SK-N-SH (cell line): Measurements from ENCODE around the gene PALM. TPM values are rescaled to one million over a fixed set of nuclear protein-coding genes. Genes with fewer than 3 reads are reported as not detected.
A peak's percentile ranks its signal among the peaks of the same experiment; 100 is the strongest.

Experiments
- CTCF ChIA-PET: fragments of 300-600, 350-600 bp; formaldehyde crosslinking; extraction: SDS; loops from one replicate; lab custom pipeline; 2021; lab: Yijun Ruan, JAX
- POLR2A ChIA-PET: fragments of 350-600 bp; sonication (Branson Sonifier 250); formaldehyde crosslinking; extraction: SDS; loops from one replicate; lab custom pipeline; 2020; ENCODE audit warnings: antibody characterized with exemption, inconsistent platforms; lab: Yijun Ruan, JAX
- DNase-seq: peaks from one replicate; pipeline ENCODE4 v3.0.0; 2012
- H2AFZ ChIP-seq: fragments of 200-600 bp; sonication (generic); 2 replicates; pipeline ENCODE4 v1.8.1; 2016; ENCODE audit warnings: antibody characterized with exemption, mild to moderate bottlenecking, low read depth
- H3F3A ChIP-seq: fragments of 200-600 bp; sonication (generic); replicated peaks from 2 replicates; pipeline ENCODE3; 2016; ENCODE audit warnings: antibody characterized with exemption, mild to moderate bottlenecking; ENCODE audit not compliant: insufficient read depth
- H3K27ac ChIP-seq, 2 experiments: fragments of 200-500 bp in 1 of 2; fragments of 200-600 bp in 1 of 2; sonication (Bioruptor generic) in 1 of 2; sonication (generic), shearing (Covaris generic) in 1 of 2; 2 replicates each; pipeline versions ENCODE4 v1.5.1 to v1.6.1; 2014 to 2016; ENCODE audit warnings: low read depth in 2 of 2, inconsistent platforms in 1 of 2, low read length in 1 of 2, mild to moderate bottlenecking in 1 of 2, mixed read lengths in 1 of 2
- H3K27me3 ChIP-seq: fragments of 200-600 bp; sonication (generic), shearing (Covaris generic); 2 replicates; pipeline ENCODE4 v1.6.1; 2016; ENCODE audit warnings: mixed run types; ENCODE audit not compliant: insufficient read depth
- H3K36me3 ChIP-seq, 2 experiments: fragments of 200-500 bp in 1 of 2; fragments of 200-600 bp in 1 of 2; sonication (Bioruptor generic) in 1 of 2; sonication (generic) in 1 of 2; replicated peaks in 1 of 2; 2 replicates each; pipeline versions ENCODE3 to v1.5.1; 2014 to 2016; ENCODE audit warnings: low read length in 1 of 2, mild to moderate bottlenecking in 1 of 2; ENCODE audit not compliant: insufficient read depth in 2 of 2, control insufficient read depth in 1 of 2
- H3K4me1 ChIP-seq, 2 experiments: fragments of 200-500 bp in 1 of 2; fragments of 200-600 bp in 1 of 2; sonication (Bioruptor generic) in 1 of 2; sonication (generic), shearing (Covaris generic) in 1 of 2; 2 replicates each; pipeline versions ENCODE4 v1.5.1 to v1.6.1; 2014 to 2016; ENCODE audit warnings: low read depth in 1 of 2, low read length in 1 of 2, mixed run types in 1 of 2; ENCODE audit not compliant: insufficient read depth in 2 of 2, control insufficient read depth in 1 of 2
- H3K4me2 ChIP-seq: fragments of 200-600 bp; sonication (generic), shearing (Covaris generic); 2 replicates; pipeline ENCODE4 v1.6.1; 2017; ENCODE audit warnings: mixed run types
- H3K4me3 ChIP-seq, 2 experiments: fragments of 200-500 bp in 1 of 2; fragments of 200-600 bp in 1 of 2; sonication (Bioruptor generic) in 1 of 2; sonication (generic), shearing (Covaris generic) in 1 of 2; 2 replicates each; pipeline versions ENCODE4 v1.5.1 to v1.8.1; 2014 to 2016; ENCODE audit warnings: low read depth in 2 of 2, inconsistent platforms in 1 of 2, low read length in 1 of 2, mild to moderate bottlenecking in 1 of 2, mixed read lengths in 1 of 2, moderate library complexity in 1 of 2
- H3K79me2 ChIP-seq: fragments of 200-600 bp; sonication (generic); 2 replicates; pipeline ENCODE4 v1.8.1; 2017; ENCODE audit warnings: mild to moderate bottlenecking; ENCODE audit not compliant: insufficient read depth
- H3K9ac ChIP-seq: fragments of 200-600 bp; sonication (generic); 2 replicates; pipeline ENCODE4 v1.6.1; 2017; ENCODE audit warnings: mixed run types
- H3K9me2 ChIP-seq: fragments of 200-600 bp; sonication (generic); 2 replicates; pipeline ENCODE4 v1.6.1; 2017; ENCODE audit warnings: mixed run types
- H3K9me3 ChIP-seq: fragments of 200-600 bp; sonication (generic); 2 replicates; pipeline ENCODE4 v1.6.1; 2017; ENCODE audit warnings: mixed run types, mild to moderate bottlenecking, moderate library complexity
- H4K20me1 ChIP-seq: fragments of 200-600 bp; sonication (generic); 2 replicates; pipeline ENCODE4 v1.6.1; 2017; ENCODE audit warnings: mild to moderate bottlenecking, mixed run types; ENCODE audit not compliant: insufficient read depth
- CHD2 ChIP-seq: fragments of 150-350 bp; IDR thresholded peaks from 2 replicates; pipeline ENCODE4 v1.6.1; 2018; ENCODE audit warnings: low read length; ENCODE audit not compliant: partially characterized antibody
- EZH2phosphoT487 ChIP-seq: fragments of 200-600 bp; sonication (generic); IDR thresholded peaks from 2 replicates; pipeline ENCODE4 v1.6.1; 2017; ENCODE audit warnings: low read depth, mixed run types, mild to moderate bottlenecking, antibody characterized with exemption, moderate library complexity, borderline replicate concordance
- FOSL2 ChIP-seq: IDR thresholded peaks from 2 replicates; pipeline ENCODE4 v1.4.0; 2012; ENCODE audit warnings: low read depth, mild to moderate bottlenecking, moderate library complexity, borderline replicate concordance
- FOXJ3 ChIP-seq: sonication (generic); formaldehyde crosslinking; IDR thresholded peaks from 2 replicates; pipeline ENCODE4 v1.5.1; 2020; ENCODE audit warnings: mild to moderate bottlenecking, missing genetic modification reagents
- NFIC ChIP-seq: IDR thresholded peaks from 2 replicates; pipeline ENCODE4 v1.4.0; 2012; ENCODE audit warnings: borderline replicate concordance
- RFX5 ChIP-seq: IDR thresholded peaks from 2 replicates; pipeline ENCODE4 v1.6.1; 2012; ENCODE audit warnings: mild to moderate bottlenecking, improper control_type of control experiment, low read length
- SIN3A ChIP-seq: IDR thresholded peaks from 2 replicates; pipeline ENCODE4 v1.6.1; 2012; ENCODE audit warnings: low read depth, mild to moderate bottlenecking, low read length, moderate library complexity, borderline replicate concordance
- TEAD4 ChIP-seq: IDR thresholded peaks from 2 replicates; pipeline ENCODE4 v1.4.0; 2012; ENCODE audit warnings: mild to moderate bottlenecking, borderline replicate concordance; ENCODE audit not compliant: insufficient read depth
- WGBS: methylation state at CpG from one replicate; pipeline ENCODE4 v1.1.6; 2017; ENCODE audit warnings: low lambda C conversion rate; 5-methylcytosine and 5-hydroxymethylcytosine counted together
- polyA plus RNA-seq, 3 experiments: library from polyadenylated mRNA; depleted of rRNA; stranded (reverse); fragments of >200 nt; gene quantifications; 2 replicates each; pipeline ENCODE4 v1.2.3, GENCODE V29; 2012
- TF ChIP-seq, protein P1 (sequence below): IDR thresholded peaks from 2 replicates; pipeline ENCODE4 v1.6.1; 2012; ENCODE audit warnings: mild to moderate bottlenecking, low read depth, low read length, moderate library complexity
- TF ChIP-seq, protein P2 (sequence below): IDR thresholded peaks from 2 replicates; pipeline ENCODE4 v1.4.0; 2012; ENCODE audit warnings: low read depth, borderline replicate concordance
- TF ChIP-seq, protein P3 (sequence below): fragments of 200-600 bp; sonication (generic); IDR thresholded peaks from 2 replicates; pipeline ENCODE4 v1.6.1; 2017; ENCODE audit warnings: antibody characterized with exemption, mild to moderate bottlenecking, moderate library complexity

Gene PALM
- polyA plus RNA-seq, 1 of the 3 experiments (the other 2 are of a cell fraction), result 15.6 TPM

DNA sequence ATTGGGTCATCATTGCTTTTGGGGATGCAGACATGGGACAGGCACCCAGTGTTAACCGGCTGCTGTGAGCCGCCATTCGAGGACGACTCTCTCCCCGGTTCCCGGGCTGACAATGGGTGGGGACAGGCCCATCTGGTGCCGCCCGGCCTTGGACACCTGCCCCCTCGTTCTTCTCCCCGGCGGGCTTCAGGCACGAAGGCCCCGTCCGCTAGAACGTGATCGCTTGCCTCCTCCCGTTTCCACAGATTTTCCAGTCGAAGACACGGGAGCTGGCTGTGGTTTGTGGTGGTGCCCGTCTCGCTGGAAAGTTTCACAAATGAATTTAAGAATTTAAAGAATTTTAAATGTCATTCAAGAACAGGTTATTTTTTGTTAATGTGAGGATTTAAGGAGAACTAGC, 2.0 kb downstream of the PALM start (continued):
- TF ChIP-seq, protein P1, sequence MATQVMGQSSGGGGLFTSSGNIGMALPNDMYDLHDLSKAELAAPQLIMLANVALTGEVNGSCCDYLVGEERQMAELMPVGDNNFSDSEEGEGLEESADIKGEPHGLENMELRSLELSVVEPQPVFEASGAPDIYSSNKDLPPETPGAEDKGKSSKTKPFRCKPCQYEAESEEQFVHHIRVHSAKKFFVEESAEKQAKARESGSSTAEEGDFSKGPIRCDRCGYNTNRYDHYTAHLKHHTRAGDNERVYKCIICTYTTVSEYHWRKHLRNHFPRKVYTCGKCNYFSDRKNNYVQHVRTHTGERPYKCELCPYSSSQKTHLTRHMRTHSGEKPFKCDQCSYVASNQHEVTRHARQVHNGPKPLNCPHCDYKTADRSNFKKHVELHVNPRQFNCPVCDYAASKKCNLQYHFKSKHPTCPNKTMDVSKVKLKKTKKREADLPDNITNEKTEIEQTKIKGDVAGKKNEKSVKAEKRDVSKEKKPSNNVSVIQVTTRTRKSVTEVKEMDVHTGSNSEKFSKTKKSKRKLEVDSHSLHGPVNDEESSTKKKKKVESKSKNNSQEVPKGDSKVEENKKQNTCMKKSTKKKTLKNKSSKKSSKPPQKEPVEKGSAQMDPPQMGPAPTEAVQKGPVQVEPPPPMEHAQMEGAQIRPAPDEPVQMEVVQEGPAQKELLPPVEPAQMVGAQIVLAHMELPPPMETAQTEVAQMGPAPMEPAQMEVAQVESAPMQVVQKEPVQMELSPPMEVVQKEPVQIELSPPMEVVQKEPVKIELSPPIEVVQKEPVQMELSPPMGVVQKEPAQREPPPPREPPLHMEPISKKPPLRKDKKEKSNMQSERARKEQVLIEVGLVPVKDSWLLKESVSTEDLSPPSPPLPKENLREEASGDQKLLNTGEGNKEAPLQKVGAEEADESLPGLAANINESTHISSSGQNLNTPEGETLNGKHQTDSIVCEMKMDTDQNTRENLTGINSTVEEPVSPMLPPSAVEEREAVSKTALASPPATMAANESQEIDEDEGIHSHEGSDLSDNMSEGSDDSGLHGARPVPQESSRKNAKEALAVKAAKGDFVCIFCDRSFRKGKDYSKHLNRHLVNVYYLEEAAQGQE, result no peak
- TF ChIP-seq RFX5, result no peak
- no peak for TF ChIP-seq FOXJ3 (CRISPR knock-in tag)

DNA sequence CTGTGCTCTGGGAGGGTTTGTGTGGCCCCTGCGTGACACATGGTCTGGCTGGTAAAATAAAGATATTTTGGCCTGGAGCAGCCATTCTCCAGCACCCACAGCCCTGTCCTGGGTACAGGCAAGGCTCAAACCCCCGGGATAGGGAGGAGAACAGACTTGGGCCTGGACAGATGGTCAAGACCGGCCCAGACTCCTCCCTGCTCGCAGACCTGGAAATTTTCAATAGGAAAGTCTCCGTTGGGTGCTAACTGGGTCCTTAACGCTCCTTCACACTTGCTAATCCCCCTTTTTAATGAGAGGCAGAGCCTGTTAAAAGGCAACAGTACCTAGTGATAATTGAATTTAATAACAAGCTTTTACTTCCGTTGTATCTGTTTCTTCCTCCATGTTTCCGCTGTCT, 2.5 kb downstream of the PALM start:
- peak overlapping the region in 1 of 2 experiments; percentile 66; a peak in 2 of 4 replicates for H3K27ac ChIP-seq
- H2AFZ ChIP-seq, result no peak overlapping the region
- H3K36me3 ChIP-seq, result no peaks in the 10 kb centered on the region
- no peaks in the 10 kb centered on the region for H3K9me2 ChIP-seq
- WGBS, result 84% methylated on average over 8 of the region's 8 CpGs
- CTCF ChIA-PET, result interaction anchor here (4.0 kb wide), 1 partner anchor 23 kb away, joined by 21 read pairs; no protein-coding TSS in a partner anchor
- TF ChIP-seq NFIC (no peak), CHD2 (no peak)
- H3K27me3 ChIP-seq, result no peaks in the 10 kb centered on the region
- no peaks in the 10 kb centered on the region for H3K9me3 ChIP-seq
- no peak overlapping the region for H3K4me3 ChIP-seq
- H3K4me2 ChIP-seq, result no peak overlapping the region
- H3K4me1 ChIP-seq, result peaks cover 0 to 23% of the 10 kb centered on the region in 2 experiments; a peak in 1 of 4 replicates
- no peak overlapping the region for H3K9ac ChIP-seq
- H3F3A ChIP-seq, result peaks cover 18% of the 10 kb centered on the region
- no peaks in the 10 kb centered on the region for H4K20me1 ChIP-seq
- POLR2A ChIA-PET, result no interaction called here
- no peak for DNase-seq
- peaks cover 3% of the 10 kb centered on the region; the same call in 1 of the 2 replicates for H3K79me2 ChIP-seq

DNA sequence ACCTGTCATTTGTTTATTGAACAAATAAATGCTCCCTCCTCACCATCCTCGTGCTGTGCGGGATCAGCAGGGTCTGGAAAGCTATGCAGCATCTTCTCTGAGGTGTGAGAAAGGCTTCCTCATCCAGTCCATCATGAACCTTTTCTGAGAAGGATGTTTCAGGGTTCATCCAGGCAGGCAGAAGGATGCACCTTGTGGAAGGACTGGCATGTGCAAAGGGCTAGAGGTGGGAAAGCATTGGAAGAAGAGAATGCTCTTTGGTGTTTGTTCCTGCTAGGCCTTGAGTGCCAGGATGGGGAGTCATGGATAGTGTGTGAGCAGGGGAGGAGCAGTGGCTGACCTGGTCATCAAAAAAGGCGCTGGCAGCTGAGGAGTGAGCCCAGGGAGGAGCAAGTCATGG, 6.6 kb downstream of the PALM start:
- ChIA-PET POLR2A (no interaction called here), CTCF (interaction anchor here (2.1 kb wide), 1 partner anchor 19 kb away, joined by 8 read pairs; no protein-coding TSS in a partner anchor)
- Histone ChIP-seq H2AFZ (no peak overlapping the region), H3K9ac (no peak overlapping the region), H3K4me2 (no peak overlapping the region), H3K27ac (no peak overlapping the region), H3K4me1 (peaks cover 0 to 11% of the 10 kb centered on the region in 2 experiments; a peak in 1 of 4 replicates), H3K9me3 (no peaks in the 10 kb centered on the region), H4K20me1 (no peaks in the 10 kb centered on the region), H3K36me3 (no peaks in the 10 kb centered on the region), H3F3A (peaks cover 11% of the 10 kb centered on the region), H3K79me2 (peaks cover 3% of the 10 kb centered on the region; the same call in 1 of the 2 replicates), H3K9me2 (no peaks in the 10 kb centered on the region), H3K27me3 (no peaks in the 10 kb centered on the region), H3K4me3 (no peak overlapping the region)
- DNase-seq, result no peak
- TF ChIP-seq EZH2phosphoT487 (no peak), NFIC (no peak), SIN3A (no peak), FOSL2 (no peak), RFX5 (no peak), TEAD4 (no peak)
- TF ChIP-seq, protein P2, sequence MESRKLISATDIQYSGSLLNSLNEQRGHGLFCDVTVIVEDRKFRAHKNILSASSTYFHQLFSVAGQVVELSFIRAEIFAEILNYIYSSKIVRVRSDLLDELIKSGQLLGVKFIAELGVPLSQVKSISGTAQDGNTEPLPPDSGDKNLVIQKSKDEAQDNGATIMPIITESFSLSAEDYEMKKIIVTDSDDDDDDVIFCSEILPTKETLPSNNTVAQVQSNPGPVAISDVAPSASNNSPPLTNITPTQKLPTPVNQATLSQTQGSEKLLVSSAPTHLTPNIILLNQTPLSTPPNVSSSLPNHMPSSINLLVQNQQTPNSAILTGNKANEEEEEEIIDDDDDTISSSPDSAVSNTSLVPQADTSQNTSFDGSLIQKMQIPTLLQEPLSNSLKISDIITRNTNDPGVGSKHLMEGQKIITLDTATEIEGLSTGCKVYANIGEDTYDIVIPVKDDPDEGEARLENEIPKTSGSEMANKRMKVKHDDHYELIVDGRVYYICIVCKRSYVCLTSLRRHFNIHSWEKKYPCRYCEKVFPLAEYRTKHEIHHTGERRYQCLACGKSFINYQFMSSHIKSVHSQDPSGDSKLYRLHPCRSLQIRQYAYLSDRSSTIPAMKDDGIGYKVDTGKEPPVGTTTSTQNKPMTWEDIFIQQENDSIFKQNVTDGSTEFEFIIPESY, result no peak
- TF ChIP-seq, protein P3, sequence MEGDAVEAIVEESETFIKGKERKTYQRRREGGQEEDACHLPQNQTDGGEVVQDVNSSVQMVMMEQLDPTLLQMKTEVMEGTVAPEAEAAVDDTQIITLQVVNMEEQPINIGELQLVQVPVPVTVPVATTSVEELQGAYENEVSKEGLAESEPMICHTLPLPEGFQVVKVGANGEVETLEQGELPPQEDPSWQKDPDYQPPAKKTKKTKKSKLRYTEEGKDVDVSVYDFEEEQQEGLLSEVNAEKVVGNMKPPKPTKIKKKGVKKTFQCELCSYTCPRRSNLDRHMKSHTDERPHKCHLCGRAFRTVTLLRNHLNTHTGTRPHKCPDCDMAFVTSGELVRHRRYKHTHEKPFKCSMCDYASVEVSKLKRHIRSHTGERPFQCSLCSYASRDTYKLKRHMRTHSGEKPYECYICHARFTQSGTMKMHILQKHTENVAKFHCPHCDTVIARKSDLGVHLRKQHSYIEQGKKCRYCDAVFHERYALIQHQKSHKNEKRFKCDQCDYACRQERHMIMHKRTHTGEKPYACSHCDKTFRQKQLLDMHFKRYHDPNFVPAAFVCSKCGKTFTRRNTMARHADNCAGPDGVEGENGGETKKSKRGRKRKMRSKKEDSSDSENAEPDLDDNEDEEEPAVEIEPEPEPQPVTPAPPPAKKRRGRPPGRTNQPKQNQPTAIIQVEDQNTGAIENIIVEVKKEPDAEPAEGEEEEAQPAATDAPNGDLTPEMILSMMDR, result no peak
- WGBS, result 98% methylated on average over 3 of the region's 3 CpGs
